Measurements from ENCODE around the gene ERGIC1. TPM values are rescaled to one million over a fixed set of nuclear protein-coding genes. Genes with fewer than 3 reads are reported as not detected.

ERGIC1 gene
- total RNA-seq, 1 donor from 2014 or later: 131 TPM

GRCh38 chr5:172796306-172796705 lies 37.7 kb upstream of the ERGIC1 start:
- Histone ChIP-seq H3K27me3 (ENCODE audit: insufficient read depth, low read length) (no peaks in the 10 kb centered on the region), H3K79me2 (ENCODE audit: insufficient read depth, low read length) (no peaks in the 10 kb centered on the region), H3K4me1 (ENCODE audit: insufficient read depth, low read length) (peaks cover 61% of the 10 kb centered on the region), H3K9me3 (ENCODE audit: insufficient read depth, low read depth, low read length) (no peaks in the 10 kb centered on the region), H3K36me3 (ENCODE audit: insufficient read depth, low read length) (no peaks in the 10 kb centered on the region), H4K20me1 (ENCODE audit: insufficient read depth, low read length) (no peaks in the 10 kb centered on the region), H2AFZ (ENCODE audit: low read depth, low read length) (no peak overlapping the region), H3K27ac (ENCODE audit: low read depth, low read length) (peak overlapping the region; percentile 79), H3K4me3 (ENCODE audit: insufficient read depth, low read depth, low read length) (no peak overlapping the region), H3K4me2 (ENCODE audit: low read length) (no peak overlapping the region), H3K9ac (ENCODE audit: low read length) (no peak overlapping the region)
- H3K36me3 Mint-ChIP-seq (ENCODE audit: low read depth, unreplicated experiment): no peaks in the 10 kb centered on the region
- DNase-seq (ENCODE audit: low read depth): no peak
- no peaks in the 10 kb centered on the region for H3K27me3 Mint-ChIP-seq (ENCODE audit: low read depth, unreplicated experiment)
- no peak overlapping the region for H3K4me3 Mint-ChIP-seq (ENCODE audit: unreplicated experiment)
- no peak for TF ChIP-seq CTCF (IDR thresholded peaks at IDR 0.05; ENCODE audit: insufficient read depth, low read depth, low read length)
- TF ChIP-seq EZH2 (IDR thresholded peaks at IDR 0.05; ENCODE audit: insufficient read depth, low read length): no peak
- H3K9me3 Mint-ChIP-seq (ENCODE audit: unreplicated experiment): peaks cover 2% of the 10 kb centered on the region
- peaks cover 26% of the 10 kb centered on the region for H3K4me1 Mint-ChIP-seq (ENCODE audit: low read depth, unreplicated experiment)
- no peak for FAIRE-seq
- no peak overlapping the region for H3K27ac Mint-ChIP-seq (ENCODE audit: unreplicated experiment)

GRCh38 chr5:172797771-172798191 lies 36.3 kb upstream of the ERGIC1 start:
- Histone ChIP-seq H3K27ac (ENCODE audit: low read depth, low read length) (peak overlapping the region; percentile 86), H3K36me3 (ENCODE audit: insufficient read depth, low read length) (no peaks in the 10 kb centered on the region), H3K9me3 (ENCODE audit: insufficient read depth, low read depth, low read length) (no peaks in the 10 kb centered on the region), H4K20me1 (ENCODE audit: insufficient read depth, low read length) (no peaks in the 10 kb centered on the region), H3K4me2 (ENCODE audit: low read length) (peak overlapping the region; percentile 71), H3K4me3 (ENCODE audit: insufficient read depth, low read depth, low read length) (no peak overlapping the region), H3K79me2 (ENCODE audit: insufficient read depth, low read length) (no peaks in the 10 kb centered on the region), H3K4me1 (ENCODE audit: insufficient read depth, low read length) (peaks cover 76% of the 10 kb centered on the region), H3K27me3 (ENCODE audit: insufficient read depth, low read length) (no peaks in the 10 kb centered on the region), H2AFZ (ENCODE audit: low read depth, low read length) (no peak overlapping the region), H3K9ac (ENCODE audit: low read length) (peak overlapping the region; percentile 69)
- peaks cover 32% of the 10 kb centered on the region for H3K4me1 Mint-ChIP-seq (ENCODE audit: low read depth, unreplicated experiment)
- H3K27ac Mint-ChIP-seq (ENCODE audit: unreplicated experiment): no peak overlapping the region
- TF ChIP-seq CTCF (IDR thresholded peaks at IDR 0.05; ENCODE audit: insufficient read depth, low read depth, low read length) (no peak), EZH2 (IDR thresholded peaks at IDR 0.05; ENCODE audit: insufficient read depth, low read length) (no peak)
- H3K9me3 Mint-ChIP-seq (ENCODE audit: unreplicated experiment): peaks cover 2% of the 10 kb centered on the region
- H3K36me3 Mint-ChIP-seq (ENCODE audit: low read depth, unreplicated experiment): no peaks in the 10 kb centered on the region
- no peak overlapping the region for H3K4me3 Mint-ChIP-seq (ENCODE audit: unreplicated experiment)
- FAIRE-seq (no peak), DNase-seq (ENCODE audit: low read depth) (no peak)
- no peaks in the 10 kb centered on the region for H3K27me3 Mint-ChIP-seq (ENCODE audit: low read depth, unreplicated experiment)

GRCh38 chr5:172798422-172799215 lies 35.4 kb upstream of the ERGIC1 start:
- Histone ChIP-seq H3K9me3 (ENCODE audit: insufficient read depth, low read depth, low read length) (no peaks in the 10 kb centered on the region), H4K20me1 (ENCODE audit: insufficient read depth, low read length) (no peaks in the 10 kb centered on the region), H3K27me3 (ENCODE audit: insufficient read depth, low read length) (no peaks in the 10 kb centered on the region), H3K4me1 (ENCODE audit: insufficient read depth, low read length) (peaks cover 71% of the 10 kb centered on the region), H3K4me3 (ENCODE audit: insufficient read depth, low read depth, low read length) (peak overlapping the region; percentile 15), H3K79me2 (ENCODE audit: insufficient read depth, low read length) (no peaks in the 10 kb centered on the region), H3K4me2 (ENCODE audit: low read length) (peak overlapping the region; percentile 71), H3K27ac (ENCODE audit: low read depth, low read length) (peak overlapping the region; percentile 86), H3K36me3 (ENCODE audit: insufficient read depth, low read length) (no peaks in the 10 kb centered on the region), H3K9ac (ENCODE audit: low read length) (peak overlapping the region; percentile 79), H2AFZ (ENCODE audit: low read depth, low read length) (no peak overlapping the region)
- FAIRE-seq (no peak), DNase-seq (ENCODE audit: low read depth) (peak; percentile 94)
- peaks cover 32% of the 10 kb centered on the region for H3K4me1 Mint-ChIP-seq (ENCODE audit: low read depth, unreplicated experiment)
- H3K4me3 Mint-ChIP-seq (ENCODE audit: unreplicated experiment): no peak overlapping the region
- peak overlapping the region; percentile 9 for H3K27ac Mint-ChIP-seq (ENCODE audit: unreplicated experiment)
- no peaks in the 10 kb centered on the region for H3K27me3 Mint-ChIP-seq (ENCODE audit: low read depth, unreplicated experiment)
- no peaks in the 10 kb centered on the region for H3K36me3 Mint-ChIP-seq (ENCODE audit: low read depth, unreplicated experiment)
- H3K9me3 Mint-ChIP-seq (ENCODE audit: unreplicated experiment): peaks cover 2% of the 10 kb centered on the region
- no peak for TF ChIP-seq CTCF (IDR thresholded peaks at IDR 0.05; ENCODE audit: insufficient read depth, low read depth, low read length)
- TF ChIP-seq EZH2 (IDR thresholded peaks at IDR 0.05; ENCODE audit: insufficient read depth, low read length): no peak

Data from astrocyte (in vitro differentiated cells and primary cell).